ENCODE data around the gene CHN2. TPM values are rescaled to one million over a fixed set of nuclear protein-coding genes. Genes with fewer than 3 reads are reported as not detected.

Gene CHN2
- polyA plus RNA-seq, 1 donor from 2014 or later: 136 TPM

GRCh38 chr7:29396563-29396962 lies 202.0 kb downstream of the CHN2 start:
- no peaks in the 10 kb centered on the region for H3K27me3 ChIP-seq (ENCODE audit: insufficient read depth, low read depth, low read length)
- no peaks in the 10 kb centered on the region for H4K20me1 ChIP-seq (ENCODE audit: insufficient read depth)
- H2AFZ ChIP-seq (ENCODE audit: low read depth, low read length): no peak overlapping the region
- TF ChIP-seq CTCF (IDR thresholded peaks at IDR 0.05; ENCODE audit: poor library complexity, severe bottlenecking) (no peak), REST (IDR thresholded peaks at IDR 0.05; ENCODE audit: borderline replicate concordance) (no peak), SMC3 (conservative IDR thresholded peaks at IDR 0.05; ENCODE audit: poor library complexity) (no peak), EZH2 (IDR thresholded peaks at IDR 0.05; ENCODE audit: borderline replicate concordance, insufficient read depth, low read length, poor library complexity, severe bottlenecking) (no peak), EP300 (conservative IDR thresholded peaks at IDR 0.05; ENCODE audit: poor library complexity, severe bottlenecking) (no peak), POLR2AphosphoS5 (IDR thresholded peaks at IDR 0.05) (no peak), MXI1 (conservative IDR thresholded peaks at IDR 0.05; ENCODE audit: poor library complexity, severe bottlenecking) (no peak), RAD21 (conservative IDR thresholded peaks at IDR 0.05) (no peak), TAF1 (IDR thresholded peaks at IDR 0.05; ENCODE audit: low read depth) (no peak)
- H3K36me3 ChIP-seq (ENCODE audit: insufficient read depth, low read length): peaks cover 18% of the 10 kb centered on the region
- no peaks in the 10 kb centered on the region for H3F3A ChIP-seq (ENCODE audit: insufficient read depth, low read length, poor library complexity, severe bottlenecking)
- no peak overlapping the region for H3K4me2 ChIP-seq (ENCODE audit: low read length)
- H3K9me2 ChIP-seq (ENCODE audit: insufficient read depth, low read length): no peaks in the 10 kb centered on the region
- H3K9me3 ChIP-seq (ENCODE audit: low read length): no peaks in the 10 kb centered on the region
- H3K9ac ChIP-seq (ENCODE audit: low read length): no peak overlapping the region
- H3K79me2 ChIP-seq (replicated peaks; ENCODE audit: insufficient read depth, low read length): no peaks in the 10 kb centered on the region
- no peak overlapping the region for H3K4me3 ChIP-seq (ENCODE audit: low read length)
- no peak overlapping the region for H3K27ac ChIP-seq (ENCODE audit: low read length)

GRCh38 chr7:29397398-29397797 lies 202.8 kb downstream of the CHN2 start:
- Histone ChIP-seq H2AFZ (ENCODE audit: low read depth, low read length) (no peak overlapping the region), H3K9me3 (ENCODE audit: low read length) (no peaks in the 10 kb centered on the region), H3K4me3 (ENCODE audit: low read length) (no peak overlapping the region), H3K4me2 (ENCODE audit: low read length) (no peak overlapping the region), H3K36me3 (ENCODE audit: insufficient read depth, low read length) (peaks cover 18% of the 10 kb centered on the region), H3K27ac (ENCODE audit: low read length) (no peak overlapping the region), H3K9me2 (ENCODE audit: insufficient read depth, low read length) (no peaks in the 10 kb centered on the region), H3F3A (ENCODE audit: insufficient read depth, low read length, poor library complexity, severe bottlenecking) (no peaks in the 10 kb centered on the region), H3K79me2 (replicated peaks; ENCODE audit: insufficient read depth, low read length) (no peaks in the 10 kb centered on the region), H3K27me3 (ENCODE audit: insufficient read depth, low read depth, low read length) (no peaks in the 10 kb centered on the region), H4K20me1 (ENCODE audit: insufficient read depth) (no peaks in the 10 kb centered on the region), H3K9ac (ENCODE audit: low read length) (no peak overlapping the region)
- TF ChIP-seq REST (IDR thresholded peaks at IDR 0.05; ENCODE audit: borderline replicate concordance): no peak
- no peak for TF ChIP-seq SMC3 (conservative IDR thresholded peaks at IDR 0.05; ENCODE audit: poor library complexity)
- no peak for TF ChIP-seq EZH2 (IDR thresholded peaks at IDR 0.05; ENCODE audit: borderline replicate concordance, insufficient read depth, low read length, poor library complexity, severe bottlenecking)
- TF ChIP-seq MXI1 (conservative IDR thresholded peaks at IDR 0.05; ENCODE audit: poor library complexity, severe bottlenecking): no peak
- TF ChIP-seq RAD21 (conservative IDR thresholded peaks at IDR 0.05): no peak
- TF ChIP-seq CTCF (IDR thresholded peaks at IDR 0.05; ENCODE audit: poor library complexity, severe bottlenecking): no peak
- no peak for TF ChIP-seq POLR2AphosphoS5 (IDR thresholded peaks at IDR 0.05)
- no peak for TF ChIP-seq TAF1 (IDR thresholded peaks at IDR 0.05; ENCODE audit: low read depth)
- TF ChIP-seq EP300 (conservative IDR thresholded peaks at IDR 0.05; ENCODE audit: poor library complexity, severe bottlenecking): no peak
